GM12801 (cell line): Measurements from ENCODE around the gene ICAM1.

Experiments used
- TF ChIP-seq, protein P1 (sequence below): IDR thresholded peaks from one replicate; pipeline ENCODE4 v1.5.1; 2011; ENCODE audit warnings: control low read depth; ENCODE audit not compliant: insufficient read length; ENCODE audit errors: extremely low read depth

Gene ICAM1

DNA sequence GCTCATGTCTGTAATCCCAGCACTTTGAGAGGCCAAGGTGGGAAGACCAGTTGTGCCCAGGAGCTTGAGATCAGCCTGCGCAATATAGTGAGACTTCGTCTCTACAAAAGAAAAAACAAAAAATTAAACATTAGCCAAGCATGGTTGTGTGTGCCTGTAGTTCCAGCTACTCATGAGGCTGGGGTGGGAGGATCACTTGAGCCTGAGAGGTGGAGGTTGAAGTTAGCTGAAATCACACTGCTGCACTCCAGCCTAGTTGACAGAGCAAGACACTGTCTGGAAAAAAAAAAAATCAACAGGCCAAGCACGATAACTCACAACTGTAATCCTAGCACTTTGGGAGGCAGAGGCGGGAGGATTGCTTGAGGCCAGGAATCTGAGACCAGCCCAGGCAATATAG is 35.9 kb upstream of the ICAM1 start:
- TF ChIP-seq, protein P1, sequence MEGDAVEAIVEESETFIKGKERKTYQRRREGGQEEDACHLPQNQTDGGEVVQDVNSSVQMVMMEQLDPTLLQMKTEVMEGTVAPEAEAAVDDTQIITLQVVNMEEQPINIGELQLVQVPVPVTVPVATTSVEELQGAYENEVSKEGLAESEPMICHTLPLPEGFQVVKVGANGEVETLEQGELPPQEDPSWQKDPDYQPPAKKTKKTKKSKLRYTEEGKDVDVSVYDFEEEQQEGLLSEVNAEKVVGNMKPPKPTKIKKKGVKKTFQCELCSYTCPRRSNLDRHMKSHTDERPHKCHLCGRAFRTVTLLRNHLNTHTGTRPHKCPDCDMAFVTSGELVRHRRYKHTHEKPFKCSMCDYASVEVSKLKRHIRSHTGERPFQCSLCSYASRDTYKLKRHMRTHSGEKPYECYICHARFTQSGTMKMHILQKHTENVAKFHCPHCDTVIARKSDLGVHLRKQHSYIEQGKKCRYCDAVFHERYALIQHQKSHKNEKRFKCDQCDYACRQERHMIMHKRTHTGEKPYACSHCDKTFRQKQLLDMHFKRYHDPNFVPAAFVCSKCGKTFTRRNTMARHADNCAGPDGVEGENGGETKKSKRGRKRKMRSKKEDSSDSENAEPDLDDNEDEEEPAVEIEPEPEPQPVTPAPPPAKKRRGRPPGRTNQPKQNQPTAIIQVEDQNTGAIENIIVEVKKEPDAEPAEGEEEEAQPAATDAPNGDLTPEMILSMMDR, result no peak

DNA sequence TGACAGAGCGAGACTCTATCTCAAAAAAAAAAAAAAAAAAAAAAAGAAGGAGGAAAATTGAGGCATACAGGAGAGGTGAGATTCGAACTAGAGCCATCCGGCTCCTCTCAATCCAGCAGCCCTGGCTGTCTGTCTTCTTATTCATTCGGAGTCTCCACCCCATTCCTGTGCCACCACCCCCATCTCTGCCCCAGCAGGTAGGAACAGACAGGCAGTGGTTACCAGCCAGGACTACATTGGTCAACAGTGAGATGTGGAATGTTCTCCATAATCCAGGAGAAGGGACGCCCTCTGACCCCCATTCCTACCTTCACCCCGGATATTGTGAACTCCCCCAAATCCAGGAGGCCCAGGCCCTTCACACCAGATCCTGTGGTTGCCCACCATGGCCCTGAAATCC is 33.2 kb upstream of the ICAM1 start:
- TF ChIP-seq, protein P1, result no peak

DNA sequence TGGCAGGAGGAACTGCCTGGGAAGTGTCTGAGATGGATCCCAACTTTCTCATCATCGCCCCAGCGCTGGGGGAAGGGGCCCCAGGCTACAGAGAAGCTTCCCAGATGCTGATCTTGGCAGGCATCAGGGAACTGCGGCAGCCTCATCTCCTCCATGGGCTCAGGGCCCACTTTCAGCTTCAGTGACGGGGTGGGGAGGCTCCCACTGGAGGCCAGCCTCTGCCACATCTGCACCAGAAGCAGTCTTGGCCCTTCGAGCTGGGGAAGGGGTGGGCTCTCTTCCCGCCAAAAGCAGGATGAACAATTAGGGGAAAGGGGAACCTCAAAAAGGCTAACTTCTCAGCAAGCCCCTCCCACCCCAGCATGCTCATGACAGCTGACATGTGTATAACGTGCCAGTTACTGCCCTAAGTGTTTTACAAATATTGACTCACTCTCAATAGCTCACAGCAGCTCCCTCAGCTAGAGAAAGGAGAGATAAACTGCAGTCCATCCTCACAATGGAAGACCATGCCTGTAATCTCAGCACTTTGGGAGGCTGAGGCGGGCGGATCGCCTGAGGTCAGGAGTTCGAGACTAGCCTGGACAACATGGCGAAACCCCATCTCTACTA is 32.6 kb upstream of the ICAM1 start:
- TF ChIP-seq, protein P1, result no peak

DNA sequence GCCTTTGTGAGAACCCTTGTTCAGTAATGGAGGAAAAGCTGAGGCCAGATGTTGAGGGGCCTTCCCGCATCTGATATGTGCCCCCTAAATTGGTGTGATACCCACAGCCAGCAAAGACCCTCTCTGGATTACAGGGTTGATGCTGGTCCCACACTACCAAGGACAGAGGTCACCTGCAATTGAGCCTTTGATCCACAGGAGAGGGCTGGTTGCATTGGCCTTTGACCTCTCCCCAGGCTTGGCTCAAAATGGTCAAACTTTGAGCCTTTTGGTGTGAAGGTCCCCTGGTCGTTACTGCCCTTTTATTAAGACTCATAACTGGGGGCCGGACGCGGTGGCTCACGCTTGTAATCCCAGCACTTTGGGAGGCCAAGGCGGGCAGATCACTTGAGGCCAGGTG is 27.3 kb upstream of the ICAM1 start:
- TF ChIP-seq, protein P1, result no peak

DNA sequence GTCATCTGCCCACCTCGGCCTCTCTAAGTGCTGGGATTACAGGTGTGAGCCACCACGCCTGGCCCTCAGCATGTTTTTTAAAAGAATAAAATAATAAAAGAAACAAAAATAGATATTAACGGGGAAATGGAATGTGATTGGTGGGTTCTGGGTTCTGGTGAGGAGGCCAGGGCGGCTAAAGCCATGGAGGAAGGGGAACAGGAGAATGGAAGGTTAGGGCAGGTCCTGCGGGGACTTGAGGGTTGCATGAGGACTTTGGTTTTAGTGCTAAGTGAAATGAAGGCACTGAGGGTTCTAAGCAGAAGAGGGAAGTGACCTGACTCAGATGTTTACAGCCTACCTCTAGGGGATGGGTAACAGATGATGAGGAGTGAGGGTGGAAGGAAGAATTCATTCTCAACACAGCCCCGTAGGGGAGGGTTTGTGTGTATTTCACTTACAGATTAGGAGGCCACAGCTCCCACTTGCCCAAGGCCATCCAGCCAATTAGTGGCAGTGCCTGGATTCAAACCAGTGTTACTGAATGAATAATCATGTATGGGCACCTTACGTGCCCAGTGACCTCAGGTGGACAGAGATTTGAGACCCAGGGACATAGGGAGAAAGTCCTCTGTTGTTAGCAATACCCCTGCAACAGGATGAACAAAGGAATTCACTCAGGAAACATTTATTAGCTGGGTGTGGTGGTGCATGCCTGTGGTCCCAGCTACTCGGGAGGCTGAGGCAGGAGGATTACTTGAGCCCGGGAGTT is 25.6 kb upstream of the ICAM1 start:
- TF ChIP-seq, protein P1, result no peak

DNA sequence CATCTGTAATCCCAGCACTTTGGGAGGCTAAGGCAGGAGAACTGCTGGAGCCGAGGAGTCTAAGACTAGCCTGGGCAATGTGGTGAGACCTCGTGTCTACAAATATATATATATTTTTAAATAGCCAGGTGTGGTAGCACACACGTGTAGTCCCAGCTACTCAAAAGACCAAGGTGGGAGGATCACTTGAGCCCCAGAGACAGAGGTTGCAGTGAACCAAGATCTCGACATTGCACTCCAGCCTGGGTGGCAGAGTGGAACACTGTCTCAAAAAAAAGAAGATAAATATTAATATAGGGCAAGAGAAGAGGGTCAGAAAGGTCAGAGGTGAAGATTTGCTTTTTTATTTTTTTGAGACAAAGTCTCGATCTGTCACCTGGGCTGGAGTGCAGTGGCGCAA is 24.4 kb upstream of the ICAM1 start:
- TF ChIP-seq, protein P1, result no peak

DNA sequence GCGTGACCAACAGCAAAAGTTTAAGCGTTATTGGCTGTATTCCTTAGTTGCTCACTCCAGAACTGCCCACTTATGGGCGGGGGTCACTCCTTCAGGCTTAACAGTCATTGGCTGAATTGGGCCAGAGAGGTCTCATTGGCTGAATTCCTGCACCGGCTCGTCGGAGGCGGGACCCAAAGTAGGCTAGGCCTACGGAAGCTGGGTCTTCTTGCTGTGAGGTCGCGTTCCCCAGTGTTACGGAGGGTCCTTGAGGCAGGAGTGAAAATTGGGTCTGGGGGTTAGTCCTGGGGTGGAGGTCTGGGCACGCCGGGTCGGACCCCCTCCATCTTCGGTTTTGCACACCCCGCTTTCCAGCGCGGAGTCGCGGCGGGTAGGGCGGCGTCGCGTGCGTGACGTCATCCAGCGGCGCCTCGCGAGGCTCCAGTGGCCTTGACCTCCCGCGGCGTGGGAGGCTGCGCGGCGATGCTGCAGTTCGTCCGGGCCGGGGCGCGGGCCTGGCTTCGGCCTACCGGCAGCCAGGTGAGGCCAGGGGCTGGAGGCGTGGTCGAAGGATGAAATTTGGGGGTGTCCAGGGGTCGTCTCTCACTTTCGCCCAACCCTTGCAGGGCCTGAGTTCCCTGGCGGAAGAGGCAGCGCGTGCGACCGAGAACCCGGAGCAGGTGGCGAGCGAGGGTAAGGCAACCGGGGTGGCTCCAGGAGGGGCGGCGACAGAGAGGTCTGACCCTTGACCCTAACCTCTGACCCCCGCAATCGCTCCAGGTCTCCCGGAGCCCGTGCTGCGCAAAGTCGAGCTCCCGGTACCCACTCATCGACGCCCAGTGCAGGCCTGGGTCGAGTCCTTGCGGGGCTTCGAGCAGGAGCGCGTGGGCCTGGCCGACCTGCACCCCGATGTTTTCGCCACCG is 18.9 kb upstream of the ICAM1 start, which contains the start of gene MRPL4:
TSS of gene MRPL4 (plus strand) at position 423 of the 903 bp plus-strand sequence. CDS start at position 463, 40 bp downstream.
- TF ChIP-seq, protein P1, result no peak
